NCI-H1694 treated with DMSO at 0.1 percent for 48 hours (cell line): ENCODE results near the gene COMP.
A peak's percentile ranks its signal among the peaks of the same experiment; 100 is the strongest.

ENCODE experiments used
- DNase-seq: peaks from one replicate; lab custom pipeline; 2025; lab: John Stamatoyannopoulos, UW

Gene COMP

GRCh38 chr19:18768997-18769891 is 21.9 kb downstream of the COMP start:
- no peak for DNase-seq

DNA sequence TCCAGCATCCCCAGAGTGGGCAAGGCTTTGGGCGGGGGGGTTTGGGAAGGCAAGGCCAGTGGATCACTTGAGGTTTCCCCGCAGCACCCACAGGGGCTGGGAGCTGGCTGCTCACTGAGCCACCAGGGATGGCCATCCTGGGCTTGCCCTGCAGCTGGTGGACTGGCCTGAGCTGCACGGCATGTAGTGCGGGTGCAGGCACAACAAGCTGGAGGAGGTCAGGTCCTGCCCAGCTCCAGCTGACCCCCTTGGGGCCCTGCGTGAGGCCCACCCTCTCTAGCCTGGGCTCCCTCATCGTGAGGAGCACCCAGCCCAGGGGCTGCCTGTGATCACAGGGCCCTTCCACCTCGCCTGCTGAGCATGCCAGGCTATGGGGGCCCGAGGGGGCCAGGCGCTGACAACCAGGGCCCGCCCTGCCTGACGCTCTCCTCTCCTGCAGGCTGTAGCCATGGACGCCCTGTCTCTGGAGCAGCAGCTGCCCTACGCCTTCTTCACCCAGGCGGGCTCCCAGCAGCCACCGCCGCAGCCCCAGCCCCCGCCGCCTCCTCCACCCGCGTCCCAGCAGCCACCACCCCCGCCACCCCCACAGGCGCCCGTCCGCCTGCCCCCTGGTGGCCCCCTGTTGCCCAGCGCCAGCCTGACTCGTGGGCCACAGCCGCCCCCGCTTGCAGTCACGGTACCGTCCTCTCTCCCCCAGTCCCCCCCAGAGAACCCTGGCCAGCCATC is 22.9 kb downstream of the COMP start:
- DNase-seq: no peak

GRCh38 chr19:18765224-18765623 is 25.9 kb downstream of the COMP start:
- DNase-seq: no peak

DNA sequence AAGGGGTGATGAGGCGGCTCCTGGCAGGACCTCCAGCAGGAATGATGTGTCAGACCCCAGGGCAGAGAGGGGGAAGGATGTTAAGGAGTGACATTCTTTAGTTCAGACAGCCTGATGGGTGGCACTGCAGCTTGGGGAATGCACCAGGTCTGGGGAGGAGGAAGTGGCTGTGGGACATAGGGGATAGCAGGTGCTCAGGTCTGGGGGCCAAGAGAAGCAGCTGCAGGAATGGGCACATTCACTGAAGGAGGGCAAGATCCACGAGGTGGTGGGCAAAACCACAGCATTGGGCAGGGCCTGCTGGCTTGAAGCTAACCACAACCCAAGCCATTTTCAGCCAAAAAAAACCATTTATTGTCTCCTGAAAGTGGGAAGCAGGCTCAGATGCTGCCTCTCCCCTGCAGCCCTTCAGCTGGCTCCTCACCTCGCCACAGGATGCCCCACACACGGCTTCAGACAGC is 26.5 kb downstream of the COMP start:
- no peak for DNase-seq

- peak; percentile 71 for DNase-seq
Observed at GRCh38 chr19:18763674-18764590, 27.2 kb downstream of the COMP start.

DNA sequence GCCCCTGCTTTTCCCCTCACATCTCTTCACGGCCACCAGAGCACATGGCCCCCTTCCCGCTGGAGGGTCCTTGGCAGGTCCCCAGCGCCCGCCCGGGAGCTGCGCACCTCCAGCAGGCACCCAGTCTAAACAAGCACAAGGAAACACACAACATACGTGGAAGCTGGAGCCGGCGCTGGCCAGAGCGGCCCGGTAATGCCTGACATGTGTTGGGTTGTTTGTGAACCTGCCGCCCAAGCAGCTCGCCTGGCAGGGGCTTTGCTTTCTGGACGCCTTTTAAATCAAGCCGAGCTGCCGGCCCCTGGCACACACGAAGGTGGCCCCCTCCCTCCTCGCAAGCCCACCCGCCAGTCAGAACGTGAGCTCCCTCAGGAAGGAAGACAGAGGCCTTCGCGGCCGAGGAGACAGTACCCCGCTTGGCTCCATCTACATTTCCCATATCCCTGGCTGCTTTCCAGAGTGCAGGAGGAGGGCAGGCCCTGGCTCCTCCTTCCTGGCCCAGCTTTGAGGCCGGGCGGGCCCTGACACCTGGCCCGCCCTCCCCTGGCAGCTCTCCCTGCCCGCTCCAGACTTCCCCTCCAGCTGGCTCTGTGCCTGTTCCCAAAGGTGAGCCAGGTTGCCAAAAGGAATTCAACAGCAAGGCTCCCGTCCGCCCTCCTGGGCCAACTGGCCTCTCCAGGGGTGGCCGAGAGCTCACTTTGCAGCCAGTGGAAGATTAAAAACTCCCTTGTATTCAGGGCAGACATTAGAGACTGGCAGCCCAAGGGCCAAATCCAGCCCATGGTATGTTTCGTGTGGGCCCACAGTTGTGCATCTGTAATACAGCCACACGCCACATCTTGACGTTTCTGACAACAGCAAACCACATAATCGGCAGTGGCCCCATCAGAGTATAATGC is 28.7 kb downstream of the COMP start:
- peak; percentile 91 for DNase-seq

GRCh38 chr19:18761531-18762110 is 29.5 kb downstream of the COMP start:
- DNase-seq: peak; percentile 42

- DNase-seq: no peak
Observed at GRCh38 chr19:18760440-18761383, 30.4 kb downstream of the COMP start.

DNA sequence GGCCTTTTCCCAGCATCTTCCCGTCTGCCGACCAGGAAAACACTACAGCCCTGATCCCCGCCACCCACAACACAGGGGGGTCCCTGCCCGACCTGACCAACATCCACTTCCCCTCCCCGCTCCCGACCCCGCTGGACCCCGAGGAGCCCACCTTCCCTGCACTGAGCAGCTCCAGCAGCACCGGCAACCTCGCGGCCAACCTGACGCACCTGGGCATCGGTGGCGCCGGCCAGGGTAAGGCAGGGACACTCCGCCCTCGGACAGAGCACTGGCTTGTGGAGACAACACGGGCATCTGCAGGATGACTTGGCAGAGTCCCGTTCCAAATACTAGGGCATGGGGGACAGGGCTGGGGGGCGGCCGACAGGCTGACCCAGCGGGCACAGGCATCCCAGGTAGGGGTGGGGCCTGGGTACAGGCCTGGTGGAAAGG is 31.1 kb downstream of the COMP start:
- DNase-seq: no peak

GRCh38 chr19:18759304-18759994 is 31.7 kb downstream of the COMP start:
- DNase-seq: no peak

DNA sequence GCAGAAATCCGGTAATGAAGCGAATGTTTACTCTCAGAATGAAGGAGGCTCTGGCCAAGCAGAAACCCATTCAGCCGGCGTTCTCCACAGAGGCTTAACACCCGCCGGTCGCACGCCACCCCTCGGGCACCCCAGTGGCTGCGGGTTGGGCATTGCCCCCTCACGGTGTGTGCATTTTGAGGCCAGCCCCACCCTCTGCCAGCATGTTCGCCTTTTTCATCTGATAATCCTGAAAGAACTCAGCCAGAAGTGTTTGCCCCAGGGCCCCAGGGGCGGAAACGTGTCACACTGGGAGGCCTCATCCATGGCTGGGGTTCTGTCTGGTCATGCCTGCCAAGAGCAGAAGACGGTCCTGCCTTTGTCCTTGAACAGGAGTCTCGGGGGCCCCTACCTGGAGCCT is 34.2 kb downstream of the COMP start:
- DNase-seq: no peak

DNA sequence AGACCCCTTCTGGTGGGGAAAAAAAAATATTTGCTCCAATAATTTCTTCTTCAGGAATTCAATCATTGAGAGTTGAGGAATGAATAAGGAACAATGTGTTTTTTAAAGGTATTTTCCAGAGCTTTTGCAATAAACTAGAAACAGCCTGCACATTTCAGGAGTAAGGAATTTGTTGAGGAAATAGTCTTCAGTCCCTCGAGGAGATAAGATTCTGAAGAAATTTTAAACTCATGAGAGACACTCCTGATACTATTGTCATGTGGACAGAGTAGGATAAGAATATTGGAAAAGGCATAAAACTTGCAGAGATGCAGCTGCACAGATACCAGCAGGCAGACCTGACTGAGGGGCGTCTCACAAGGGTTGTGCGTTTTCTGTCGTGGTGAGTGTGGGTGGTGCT is 36.6 kb downstream of the COMP start:
- DNase-seq: no peak

- no peak for DNase-seq
Observed at GRCh38 chr19:18751571-18751970, 39.5 kb downstream of the COMP start.

GRCh38 chr19:18750295-18750970 is 40.7 kb downstream of the COMP start:
- no peak for DNase-seq

- no peak for DNase-seq
Observed at GRCh38 chr19:18749362-18750231, 41.5 kb downstream of the COMP start.

DNA sequence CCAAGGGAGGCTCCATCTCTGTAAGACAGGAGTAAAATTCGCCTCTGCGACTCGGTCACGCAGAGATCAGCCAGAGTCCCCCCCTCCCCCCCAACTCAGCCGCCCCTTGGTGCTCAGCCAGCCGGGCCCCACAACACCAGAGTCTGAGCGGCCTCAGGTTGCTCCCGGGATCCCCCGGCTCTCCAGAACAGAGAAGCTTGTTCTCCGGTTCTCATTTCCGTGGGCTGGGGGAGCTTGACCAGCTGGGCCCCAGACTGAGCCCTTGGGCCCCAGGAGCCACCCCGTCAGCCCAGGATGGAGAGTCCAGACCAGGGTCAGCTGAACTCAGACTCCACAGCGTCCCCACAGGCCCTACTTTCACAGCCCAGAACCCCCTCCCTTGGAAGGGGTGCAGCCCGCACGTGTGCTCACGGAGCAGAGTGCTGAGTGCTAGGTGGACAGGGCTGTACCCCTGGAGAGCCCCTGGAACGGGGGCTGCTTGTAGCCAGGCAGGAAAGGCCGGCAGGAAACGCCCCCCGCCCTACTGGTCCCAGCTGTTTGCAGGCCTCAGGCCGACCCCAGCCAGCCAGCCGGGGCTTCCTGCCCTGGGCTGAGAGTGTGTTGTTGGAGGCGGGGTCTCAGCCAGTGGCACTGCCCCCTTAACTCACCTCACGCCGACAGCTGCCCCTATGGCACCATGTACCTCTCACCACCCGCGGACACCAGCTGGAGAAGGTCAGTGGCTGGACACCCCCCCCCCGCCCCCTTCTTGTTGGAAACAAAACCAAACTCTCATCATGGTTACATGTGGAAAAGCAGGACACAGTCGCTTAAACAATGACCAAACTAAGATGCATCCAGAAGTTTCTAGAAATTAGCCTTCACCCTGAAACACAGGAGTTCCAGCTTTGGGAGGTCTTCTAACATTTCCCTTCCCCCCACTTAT is 44.4 kb downstream of the COMP start:
- no peak for DNase-seq
